HEK293 (cell line): ENCODE measurements around the gene EPS8L3.

ENCODE experiments used
- KLF10 ChIP-seq: fragments of 450-650 bp; IDR thresholded peaks from 2 replicates; pipeline ENCODE4 v1.5.1; 2018; ENCODE audit warnings: missing biosample characterization, mild to moderate bottlenecking, missing genetic modification characterization
- ZNF112 ChIP-seq: fragments of 450-650 bp; formaldehyde crosslinking; IDR thresholded peaks from 2 replicates; pipeline ENCODE4 v1.5.0; 2017; ENCODE audit warnings: missing biosample characterization, missing genetic modification characterization
- ZNF324 ChIP-seq: fragments of 450-650 bp; formaldehyde crosslinking; IDR thresholded peaks from 2 replicates; pipeline ENCODE4 v1.5.1; 2016; ENCODE audit warnings: missing biosample characterization, missing genetic modification characterization
- TF ChIP-seq, protein P1 (sequence below): fragments of 450-650 bp; formaldehyde crosslinking; IDR thresholded peaks from 2 replicates; pipeline ENCODE4 v1.5.1; 2016; ENCODE audit warnings: missing biosample characterization, missing genetic modification characterization

DNA sequence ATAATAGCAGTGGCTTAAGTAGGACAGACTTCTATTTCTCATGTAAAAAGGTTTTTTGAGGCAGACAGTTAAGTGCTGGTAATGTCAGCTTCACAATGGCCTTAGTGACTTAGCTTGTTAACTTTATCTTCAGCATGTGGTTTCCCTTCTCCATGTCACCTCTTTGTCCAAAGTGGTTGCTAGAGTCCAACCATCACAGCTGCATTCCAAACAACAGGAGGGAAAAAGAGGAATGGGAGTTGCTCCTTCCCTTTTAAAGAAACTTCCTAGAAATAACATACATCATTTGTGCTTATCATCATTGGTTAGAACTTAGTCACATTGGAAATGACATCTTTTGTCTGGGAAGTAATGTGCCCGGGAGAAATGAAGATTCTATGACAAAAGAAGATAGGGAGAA is 41.8 kb downstream of the EPS8L3 start:
- TF ChIP-seq ZNF324 (tag by site-specific recombination): no peak
- TF ChIP-seq, protein P1, sequence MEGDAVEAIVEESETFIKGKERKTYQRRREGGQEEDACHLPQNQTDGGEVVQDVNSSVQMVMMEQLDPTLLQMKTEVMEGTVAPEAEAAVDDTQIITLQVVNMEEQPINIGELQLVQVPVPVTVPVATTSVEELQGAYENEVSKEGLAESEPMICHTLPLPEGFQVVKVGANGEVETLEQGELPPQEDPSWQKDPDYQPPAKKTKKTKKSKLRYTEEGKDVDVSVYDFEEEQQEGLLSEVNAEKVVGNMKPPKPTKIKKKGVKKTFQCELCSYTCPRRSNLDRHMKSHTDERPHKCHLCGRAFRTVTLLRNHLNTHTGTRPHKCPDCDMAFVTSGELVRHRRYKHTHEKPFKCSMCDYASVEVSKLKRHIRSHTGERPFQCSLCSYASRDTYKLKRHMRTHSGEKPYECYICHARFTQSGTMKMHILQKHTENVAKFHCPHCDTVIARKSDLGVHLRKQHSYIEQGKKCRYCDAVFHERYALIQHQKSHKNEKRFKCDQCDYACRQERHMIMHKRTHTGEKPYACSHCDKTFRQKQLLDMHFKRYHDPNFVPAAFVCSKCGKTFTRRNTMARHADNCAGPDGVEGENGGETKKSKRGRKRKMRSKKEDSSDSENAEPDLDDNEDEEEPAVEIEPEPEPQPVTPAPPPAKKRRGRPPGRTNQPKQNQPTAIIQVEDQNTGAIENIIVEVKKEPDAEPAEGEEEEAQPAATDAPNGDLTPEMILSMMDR (tag by site-specific recombination): no peak
- no peak for TF ChIP-seq KLF10
- TF ChIP-seq ZNF112 (tag by site-specific recombination): no peak
